Transverse colon (tissue), 4 donors: ENCODE measurements around the gene SMAD7. TPM values are rescaled to one million over a fixed set of nuclear protein-coding genes. Genes with fewer than 3 reads are reported as not detected.
A peak's percentile ranks its signal among the peaks of the same experiment; 100 is the strongest.

Experiments
- DNase-seq: peaks from one replicate; pipeline ENCODE4 v3.0.0-alpha.2; 2019
- H3K27ac ChIP-seq, 4 donors: fragments of 200-600 bp; sonication (generic); 2 replicates each; pipeline ENCODE4 v1.5.1; 2016 to 2018; ENCODE audit warnings: inconsistent platforms in 4 of 4
- H3K27me3 ChIP-seq: fragments of 200-600 bp; sonication (generic); 2 replicates; pipeline ENCODE4 v1.5.1; 2017; ENCODE audit warnings: inconsistent platforms
- H3K36me3 ChIP-seq, 4 donors: fragments of 200-600 bp; sonication (generic); 2 replicates each; pipeline ENCODE4 v1.5.1; 2017 to 2019; ENCODE audit warnings: inconsistent platforms in 4 of 4
- H3K4me1 ChIP-seq, 4 donors: fragments of 200-600 bp; sonication (generic); 2 replicates each; pipeline ENCODE4 v1.5.1; 2017 to 2020; ENCODE audit warnings: inconsistent platforms in 4 of 4
- H3K4me3 ChIP-seq, 4 donors: fragments of 200-600 bp; sonication (generic); 1 replicate in 1 of 4; 2 replicates in 3 of 4; pipeline versions ENCODE4 v1.5.1 to v1.6.1; 2017 to 2019; ENCODE audit warnings: inconsistent platforms in 4 of 4
- H3K9me3 ChIP-seq, 2 donors: fragments of 200-600 bp; sonication (generic); 2 replicates each; pipeline ENCODE4 v1.5.1; 2017 to 2019; ENCODE audit warnings: inconsistent platforms in 2 of 2
- CTCF ChIP-seq, 5 experiments: fragments of 200-600 bp in 3 of 5; fragments of 450-650 bp in 2 of 5; sonication (generic) in 3 of 5; IDR thresholded peaks; 1 replicate in 2 of 5; 2 replicates in 3 of 5; pipeline ENCODE4 v1.5.1; 2016 to 2017; ENCODE audit warnings: antibody characterized with exemption in 5 of 5, inconsistent platforms in 3 of 5, mild to moderate bottlenecking in 2 of 5, moderate library complexity in 1 of 5
- EP300 ChIP-seq: sonication (generic); formaldehyde crosslinking; IDR thresholded peaks from one replicate; pipeline ENCODE4 v1.6.1; 2017; ENCODE audit warnings: antibody characterized with exemption, low read depth
- POLR2A ChIP-seq: fragments of 450-650 bp; IDR thresholded peaks from one replicate; pipeline ENCODE4 v1.6.1; 2016; ENCODE audit warnings: antibody characterized with exemption, mild to moderate bottlenecking, moderate library complexity
- POLR2AphosphoS5 ChIP-seq, 3 donors: sonication (generic); formaldehyde crosslinking; IDR thresholded peaks; one replicate each; pipeline ENCODE4 v1.6.1; 2016; ENCODE audit warnings: antibody characterized with exemption in 3 of 3
- WGBS, 2 donors: methylation state at CpG; one replicate each; pipeline ENCODE4 v1.1.5; 2018; ENCODE audit warnings: low coverage in 1 of 2; 5-methylcytosine and 5-hydroxymethylcytosine counted together
- in situ Hi-C, 4 donors: fragments of 200-750 bp; cut with MboI; loops; one replicate each; pipeline versions ENCODE4 v1.15.0 to v1.15.1; 2017; ENCODE audit warnings: low sequenced_read_pairs in 3 of 4, low pct_ligation_motif_present in 1 of 4, low pct_unique_long_range_greater_than_20kb in 1 of 4
- intact Hi-C: fragments of 100-400 bp; cut with DNase I; formaldehyde crosslinking; loops from one replicate; pipeline ENCODE4 v1.15.1; 2023; ENCODE audit warnings: low total_unique reads
- total RNA-seq, 4 donors: library from RNA; depleted of rRNA; stranded (reverse); fragments of >200 nt; gene quantifications; one replicate each; pipeline ENCODE4 v1.1.0, GENCODE V29; 2016

The SMAD7 gene
- total RNA-seq, 4 donors from 2014 or later: 76.0 to 199 (median 77.1) TPM

- TF ChIP-seq POLR2A (no peak), POLR2AphosphoS5 (IDR thresholded peaks at IDR 0.05) (no peak)
- in situ Hi-C loops: no loop called here
- WGBS, 2 donors: 61 to 100% methylated on average over 1 to 6 of the region's 6 CpGs
These were observed 12.7 kb downstream of the SMAD7 start for GRCh38 chr18:48937869-48938750.

GRCh38 chr18:48935433-48935774 is 15.4 kb downstream of the SMAD7 start:
- H3K4me1 ChIP-seq: peaks cover 87 to 99% (median 94%) of the 10 kb centered on the region in 4 donors
- in situ Hi-C loops: no loop called here
- H3K27ac ChIP-seq: peak overlapping the region; percentile 88 to 98 (median 92)
- H3K4me3 ChIP-seq: no peak overlapping the region
- TF ChIP-seq POLR2A: no peak
- TF ChIP-seq EP300: no peak
- no peak for TF ChIP-seq CTCF (IDR thresholded peaks at IDR 0.05)
- TF ChIP-seq POLR2AphosphoS5 (IDR thresholded peaks at IDR 0.05): no peak
- no peak for DNase-seq
- no peaks in the 10 kb centered on the region for H3K9me3 ChIP-seq
- WGBS, 2 donors: 54 to 83% methylated on average over 1 to 9 of the region's 9 CpGs
- H3K36me3 ChIP-seq: no peaks in the 10 kb centered on the region
- H3K27me3 ChIP-seq: no peaks in the 10 kb centered on the region
- intact Hi-C loops: no loop called here

More at GRCh38 chr18:48937869-48938750, 12.7 kb downstream of the SMAD7 start:
- H3K36me3 ChIP-seq: no peaks in the 10 kb centered on the region
- peaks cover 82 to 99% (median 94%) of the 10 kb centered on the region in 4 donors for H3K4me1 ChIP-seq
- H3K4me3 ChIP-seq: no peak overlapping the region
- intact Hi-C loops: no loop called here
- H3K9me3 ChIP-seq: no peaks in the 10 kb centered on the region
- peak overlapping the region; percentile 92 to 100 (median 98) for H3K27ac ChIP-seq
- H3K27me3 ChIP-seq: no peaks in the 10 kb centered on the region
- DNase-seq: no peak

GRCh38 chr18:48934723-48935432 is 15.9 kb downstream of the SMAD7 start:
- no peaks in the 10 kb centered on the region for H3K27me3 ChIP-seq
- no peak for TF ChIP-seq CTCF (IDR thresholded peaks at IDR 0.05)
- no peak for TF ChIP-seq EP300
- no peak for TF ChIP-seq POLR2A
- TF ChIP-seq POLR2AphosphoS5 (IDR thresholded peaks at IDR 0.05): no peak
- H3K9me3 ChIP-seq: no peaks in the 10 kb centered on the region
- peak overlapping the region in 1 of 4 donors; percentile 5 for H3K4me3 ChIP-seq
- no peaks in the 10 kb centered on the region for H3K36me3 ChIP-seq
- 46 to 53% methylated on average over 7 to 14 of the region's 14 CpGs for WGBS, 2 donors
- H3K4me1 ChIP-seq: peaks cover 84 to 99% (median 94%) of the 10 kb centered on the region in 4 donors
- H3K27ac ChIP-seq: peak overlapping the region; percentile 88 to 98 (median 92)
- DNase-seq: peak; percentile 65
- intact Hi-C loops (no loop called here), in situ Hi-C loops (no loop called here)

GRCh38 chr18:48934415-48934722 is 16.4 kb downstream of the SMAD7 start:
- Histone ChIP-seq H3K27ac (peak overlapping the region; percentile 88 to 98 (median 92)), H3K9me3 (no peaks in the 10 kb centered on the region), H3K4me3 (no peak overlapping the region), H3K4me1 (peaks cover 84 to 99% (median 94%) of the 10 kb centered on the region in 4 donors), H3K27me3 (no peaks in the 10 kb centered on the region), H3K36me3 (no peaks in the 10 kb centered on the region)
- TF ChIP-seq CTCF (IDR thresholded peaks at IDR 0.05) (no peak), POLR2A (no peak), EP300 (no peak), POLR2AphosphoS5 (IDR thresholded peaks at IDR 0.05) (no peak)
- intact Hi-C loops (no loop called here), in situ Hi-C loops (no loop called here)
- WGBS, 2 donors: 40 to 66% methylated on average over 3 of the region's 3 CpGs
- DNase-seq: no peak
